Esophagus muscularis mucosa (tissue), 4 donors: ENCODE measurements around the gene XPO1. TPM values are rescaled to one million over a fixed set of nuclear protein-coding genes. Genes with fewer than 3 reads are reported as not detected.

Experiments used
- DNase-seq: peaks from one replicate; pipeline ENCODE4 v3.0.0-alpha.2; 2017; ENCODE audit errors: extremely low spot score
- H3K27ac ChIP-seq, 4 donors: fragments of 200-600 bp; sonication (generic); replicated peaks in 1 of 4; 1 replicate in 3 of 4; 2 replicates in 1 of 4; pipeline ENCODE4 v1.5.1; 2016 to 2019; ENCODE audit warnings: mild to moderate bottlenecking in 1 of 4
- H3K27me3 ChIP-seq, 4 donors: fragments of 200-600 bp; sonication (generic); one replicate each; pipeline versions ENCODE4 v1.5.1 to v1.6.0; 2016 to 2019
- H3K36me3 ChIP-seq, 4 donors: fragments of 200-600 bp; sonication (generic); one replicate each; pipeline ENCODE4 v1.5.1; 2016 to 2019
- H3K4me1 ChIP-seq, 4 donors: fragments of 200-600 bp; sonication (generic); one replicate each; pipeline ENCODE4 v1.5.1; 2016 to 2019
- H3K4me3 ChIP-seq, 4 donors: fragments of 200-600 bp; sonication (generic); 1 replicate in 2 of 4; 2 replicates in 2 of 4; pipeline ENCODE4 v1.5.1; 2016 to 2019; ENCODE audit warnings: mild to moderate bottlenecking in 4 of 4, moderate library complexity in 1 of 4
- H3K9me3 ChIP-seq, 4 donors: fragments of 200-600 bp; sonication (generic); 1 replicate in 3 of 4; 2 replicates in 1 of 4; pipeline ENCODE4 v1.5.1; 2016 to 2019
- EP300 ChIP-seq: sonication (generic); formaldehyde crosslinking; IDR thresholded peaks from one replicate; pipeline ENCODE4 v1.6.1; 2017; ENCODE audit warnings: antibody characterized with exemption
- POLR2A ChIP-seq: fragments of 450-650 bp; IDR thresholded peaks from one replicate; pipeline ENCODE4 v1.6.1; 2017; ENCODE audit warnings: antibody characterized with exemption, moderate library complexity, mild to moderate bottlenecking, low read depth
- POLR2AphosphoS5 ChIP-seq, 2 donors: sonication (generic); formaldehyde crosslinking; IDR thresholded peaks; one replicate each; pipeline ENCODE4 v1.6.1; 2017; ENCODE audit warnings: antibody characterized with exemption in 2 of 2
- WGBS: methylation state at CpG from one replicate; pipeline ENCODE4 v1.1.5; 2018; 5-methylcytosine and 5-hydroxymethylcytosine counted together
- intact Hi-C: fragments of 100-400 bp; cut with DNase I; formaldehyde crosslinking; loops from one replicate; pipeline ENCODE4 v1.15.1; 2023
- total RNA-seq, 4 donors: library from RNA; depleted of rRNA; stranded (reverse); fragments of >200 nt; gene quantifications; one replicate each; pipeline versions ENCODE4 v1.1.0 to v1.2.1, GENCODE V29; 2016
- TF ChIP-seq, protein P1 (sequence below), 3 experiments: fragments of 200-600 bp in 2 of 3; fragments of 450-650 bp in 1 of 3; sonication (generic) in 2 of 3; IDR thresholded peaks; one replicate each; pipeline ENCODE4 v1.5.1; 2017 to 2019; ENCODE audit warnings: antibody characterized with exemption in 3 of 3, mild to moderate bottlenecking in 2 of 3, moderate library complexity in 1 of 3

XPO1 gene
- total RNA-seq, 4 donors from 2014 or later = 55.8 to 117 (median 65.4) TPM

DNA sequence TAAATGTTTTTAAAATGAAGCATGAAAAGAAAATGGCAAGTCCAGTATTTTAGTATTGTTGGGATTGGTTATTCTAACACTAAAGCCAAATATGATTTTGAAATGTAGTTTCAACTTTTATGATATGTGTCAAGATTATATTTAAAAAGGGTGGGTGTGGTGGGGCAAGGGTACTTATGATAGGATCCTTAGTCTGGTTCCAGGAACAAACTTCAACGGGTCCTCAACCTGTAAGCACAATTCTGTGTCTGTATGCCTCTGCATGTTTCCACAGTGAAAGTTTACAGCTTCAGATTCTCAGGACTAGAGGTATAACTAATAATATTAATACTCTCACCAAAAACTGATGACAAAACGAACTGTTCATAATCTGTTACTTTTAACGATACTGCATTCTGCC lies 73.1 kb downstream of the XPO1 start:
- Histone ChIP-seq H3K27ac (no peak overlapping the region), H3K27me3 (no peaks in the 10 kb centered on the region), H3K9me3 (no peaks in the 10 kb centered on the region), H3K4me1 (peaks cover 18 to 80% (median 75%) of the 10 kb centered on the region in 4 donors), H3K36me3 (peaks cover 0 to 5% (median 0%) of the 10 kb centered on the region in 4 donors), H3K4me3 (no peak overlapping the region)
- intact Hi-C loops = loop anchor here (10.0 kb wide), 1 partner anchor 390 kb away; the partner anchor contains the start of gene FAM161A
- TF ChIP-seq POLR2AphosphoS5 (IDR thresholded peaks at IDR 0.05) = no peak
- no peak for TF ChIP-seq EP300
- TF ChIP-seq, protein P1, sequence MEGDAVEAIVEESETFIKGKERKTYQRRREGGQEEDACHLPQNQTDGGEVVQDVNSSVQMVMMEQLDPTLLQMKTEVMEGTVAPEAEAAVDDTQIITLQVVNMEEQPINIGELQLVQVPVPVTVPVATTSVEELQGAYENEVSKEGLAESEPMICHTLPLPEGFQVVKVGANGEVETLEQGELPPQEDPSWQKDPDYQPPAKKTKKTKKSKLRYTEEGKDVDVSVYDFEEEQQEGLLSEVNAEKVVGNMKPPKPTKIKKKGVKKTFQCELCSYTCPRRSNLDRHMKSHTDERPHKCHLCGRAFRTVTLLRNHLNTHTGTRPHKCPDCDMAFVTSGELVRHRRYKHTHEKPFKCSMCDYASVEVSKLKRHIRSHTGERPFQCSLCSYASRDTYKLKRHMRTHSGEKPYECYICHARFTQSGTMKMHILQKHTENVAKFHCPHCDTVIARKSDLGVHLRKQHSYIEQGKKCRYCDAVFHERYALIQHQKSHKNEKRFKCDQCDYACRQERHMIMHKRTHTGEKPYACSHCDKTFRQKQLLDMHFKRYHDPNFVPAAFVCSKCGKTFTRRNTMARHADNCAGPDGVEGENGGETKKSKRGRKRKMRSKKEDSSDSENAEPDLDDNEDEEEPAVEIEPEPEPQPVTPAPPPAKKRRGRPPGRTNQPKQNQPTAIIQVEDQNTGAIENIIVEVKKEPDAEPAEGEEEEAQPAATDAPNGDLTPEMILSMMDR (IDR thresholded peaks at IDR 0.05) = no peak
- no peak for TF ChIP-seq POLR2A
- no peak for DNase-seq
- WGBS = 75% methylated on average over 3 of the region's 3 CpGs

GRCh38 chr2:61463769-61464475 lies 74.2 kb downstream of the XPO1 start:
- no peak for TF ChIP-seq POLR2A
- TF ChIP-seq POLR2AphosphoS5 (IDR thresholded peaks at IDR 0.05) = no peak
- TF ChIP-seq, protein P1 (IDR thresholded peaks at IDR 0.05) = no peak
- no peak for TF ChIP-seq EP300
- peaks cover 21 to 85% (median 78%) of the 10 kb centered on the region in 4 donors for H3K4me1 ChIP-seq
- H3K27ac ChIP-seq = no peak overlapping the region
- H3K9me3 ChIP-seq = no peaks in the 10 kb centered on the region
- no peaks in the 10 kb centered on the region for H3K27me3 ChIP-seq
- H3K36me3 ChIP-seq = peaks cover 0 to 5% (median 0%) of the 10 kb centered on the region in 4 donors
- intact Hi-C loops = loop anchor here (10.0 kb wide), 1 partner anchor 391 kb away; the partner anchor contains the start of gene FAM161A
- H3K4me3 ChIP-seq = no peak overlapping the region
- no peak for DNase-seq
- 86% methylated on average over 7 of the region's 7 CpGs for WGBS

- Histone ChIP-seq H3K9me3 (no peaks in the 10 kb centered on the region), H3K27me3 (no peaks in the 10 kb centered on the region), H3K27ac (no peak overlapping the region), H3K4me3 (no peak overlapping the region), H3K36me3 (no peaks in the 10 kb centered on the region), H3K4me1 (peaks cover 36 to 85% (median 74%) of the 10 kb centered on the region in 4 donors)
- intact Hi-C loops = loop anchor here (10.0 kb wide), 1 partner anchor 393 kb away; the partner anchor contains the start of gene FAM161A
- no peak for DNase-seq
- TF ChIP-seq POLR2A = no peak
- TF ChIP-seq, protein P1 (IDR thresholded peaks at IDR 0.05) = no peak
- no peak for TF ChIP-seq POLR2AphosphoS5 (IDR thresholded peaks at IDR 0.05)
- TF ChIP-seq EP300 = no peak
- WGBS = 97% methylated on average over 2 of the region's 2 CpGs
Measured at GRCh38 chr2:61461404-61461803, 76.8 kb downstream of the XPO1 start.

DNA sequence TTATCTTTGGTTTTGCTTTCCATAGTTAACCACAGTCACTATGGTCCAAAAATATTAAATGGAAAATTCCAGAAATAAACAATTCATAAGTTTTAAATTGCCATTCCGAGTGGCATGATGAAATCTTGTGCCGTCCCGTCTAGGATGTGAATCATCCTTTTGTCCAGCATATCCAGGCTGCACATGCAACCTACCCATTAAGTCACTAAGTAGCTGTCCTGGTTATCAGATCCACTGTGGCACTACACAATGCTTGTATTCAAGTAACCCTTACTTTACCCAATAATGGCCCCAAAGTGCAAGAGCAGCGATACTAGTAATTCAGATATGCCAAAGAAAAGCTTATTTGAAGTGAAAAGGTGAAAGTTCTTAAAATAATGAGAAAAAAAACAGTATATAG lies 78.0 kb downstream of the XPO1 start:
- no peak for DNase-seq
- no peaks in the 10 kb centered on the region for H3K27me3 ChIP-seq
- TF ChIP-seq EP300 (no peak), POLR2AphosphoS5 (IDR thresholded peaks at IDR 0.05) (no peak), POLR2A (no peak)
- TF ChIP-seq, protein P1 (IDR thresholded peaks at IDR 0.05) = no peak
- H3K27ac ChIP-seq = no peak overlapping the region
- 50% methylated on average over 4 of the region's 4 CpGs for WGBS
- intact Hi-C loops = loop anchor here (10.0 kb wide), 1 partner anchor 395 kb away; the partner anchor contains the start of gene FAM161A
- H3K4me3 ChIP-seq = no peak overlapping the region
- H3K4me1 ChIP-seq = peaks cover 35 to 85% (median 74%) of the 10 kb centered on the region in 4 donors
- no peaks in the 10 kb centered on the region for H3K9me3 ChIP-seq
- no peaks in the 10 kb centered on the region for H3K36me3 ChIP-seq
